HFF-Myc (cell line): ENCODE results near the gene NPFFR1.

ENCODE experiments used
- DNase-seq: peaks from one replicate; pipeline ENCODE4 v3.0.0-alpha.2; 2011; ENCODE audit warnings: low read depth; ENCODE audit errors: extremely low read depth
- H3K4me3 ChIP-seq: replicated peaks from 2 replicates; pipeline ENCODE4 v1.5.1; 2011; ENCODE audit warnings: low read depth, mild to moderate bottlenecking, control low read depth, low read length
- CTCF ChIP-seq: IDR thresholded peaks from 2 replicates; pipeline ENCODE4 v1.5.1; 2012; ENCODE audit warnings: mild to moderate bottlenecking, low read depth, low read length, control low read depth; ENCODE audit errors: missing control alignments

The NPFFR1 gene

DNA sequence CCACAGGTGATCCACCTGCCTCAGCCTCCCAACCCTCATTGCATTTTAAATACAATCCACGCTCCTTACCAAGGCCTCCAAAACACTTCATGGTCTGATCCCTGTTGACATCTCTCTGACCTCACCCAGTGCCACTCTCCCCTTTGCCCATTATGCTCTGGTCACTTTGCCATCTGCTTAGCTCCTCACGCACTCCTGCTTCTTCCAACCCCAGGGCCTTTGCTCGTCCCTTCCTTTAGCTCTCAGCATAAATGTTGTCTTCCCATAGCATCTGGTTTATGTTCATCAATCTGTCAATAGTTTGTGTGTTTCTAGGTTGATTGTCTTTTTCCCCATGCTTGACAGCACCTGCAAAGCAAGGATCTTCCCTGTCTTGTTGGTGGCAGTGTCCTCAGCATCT, 14.1 kb downstream of the NPFFR1 start:
- no peak for DNase-seq
- TF ChIP-seq CTCF = no peak
- H3K4me3 ChIP-seq = no peak overlapping the region

DNA sequence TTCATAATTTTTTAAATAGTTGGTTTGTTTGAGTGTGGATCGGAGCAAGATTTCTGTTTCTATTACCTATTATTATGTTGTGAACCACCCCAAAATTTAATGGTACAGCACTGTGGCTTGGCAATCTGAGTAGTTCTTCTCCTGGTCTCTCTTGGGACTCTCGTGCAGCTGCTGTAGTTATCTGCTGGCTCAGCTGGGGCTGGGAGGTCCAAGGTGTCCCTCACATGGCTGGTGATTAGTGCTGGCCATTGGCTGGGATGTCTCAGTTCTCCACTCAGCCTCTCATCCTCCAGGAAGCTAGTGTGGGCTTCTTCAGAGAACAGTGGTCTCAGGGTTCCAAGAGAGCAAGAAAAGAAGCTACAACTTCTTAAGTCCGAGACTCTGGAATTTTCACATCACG, 15.4 kb downstream of the NPFFR1 start:
- H3K4me3 ChIP-seq = no peak overlapping the region
- no peak for DNase-seq
- TF ChIP-seq CTCF = no peak

DNA sequence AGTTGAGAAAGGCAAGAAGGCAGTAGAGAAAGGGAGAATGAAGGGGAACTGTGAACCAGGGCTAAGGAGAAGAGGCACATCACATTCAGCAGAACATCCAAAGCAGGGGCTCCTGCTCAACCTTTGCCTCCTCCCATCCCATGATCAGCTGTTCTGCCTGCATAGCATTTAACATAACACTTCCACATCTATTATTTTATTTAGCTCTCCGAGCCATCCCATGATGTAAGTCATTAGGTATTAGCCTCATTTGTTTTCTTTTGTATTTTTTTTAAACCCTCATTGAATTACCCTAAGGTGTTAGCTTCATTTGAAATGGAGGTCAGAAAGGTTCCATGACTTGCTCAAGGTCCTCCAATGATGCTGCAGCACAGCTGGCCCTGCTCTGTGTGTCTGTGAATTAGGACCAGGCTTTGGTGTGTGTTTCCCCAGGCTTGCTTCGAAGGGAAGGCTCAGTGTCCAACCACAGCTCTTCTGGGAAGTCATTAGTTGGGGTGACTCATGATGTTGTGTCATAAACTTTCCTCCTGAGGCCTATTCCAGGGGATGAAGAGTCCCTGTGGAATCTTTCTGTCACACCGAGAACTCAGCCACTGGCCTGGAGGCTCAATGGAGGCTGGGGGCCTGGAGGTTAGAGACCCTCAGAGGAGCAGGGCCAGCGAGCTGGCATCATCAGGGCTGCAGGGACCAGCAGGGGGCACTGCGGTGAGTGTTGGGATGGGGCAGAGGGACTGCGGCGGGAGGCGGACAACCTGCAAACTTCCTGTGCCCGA, 16.5 kb downstream of the NPFFR1 start:
- peak; percentile 94 for DNase-seq
- TF ChIP-seq CTCF = peak; percentile 37
- H3K4me3 ChIP-seq = no peak overlapping the region

GRCh38 chr10:70266701-70267100, 17.1 kb downstream of the NPFFR1 start:
- no peak for DNase-seq
- H3K4me3 ChIP-seq = no peak overlapping the region
- TF ChIP-seq CTCF = no peak

GRCh38 chr10:70266056-70266455, 17.7 kb downstream of the NPFFR1 start:
- TF ChIP-seq CTCF = no peak
- DNase-seq = no peak
- no peak overlapping the region for H3K4me3 ChIP-seq

DNA sequence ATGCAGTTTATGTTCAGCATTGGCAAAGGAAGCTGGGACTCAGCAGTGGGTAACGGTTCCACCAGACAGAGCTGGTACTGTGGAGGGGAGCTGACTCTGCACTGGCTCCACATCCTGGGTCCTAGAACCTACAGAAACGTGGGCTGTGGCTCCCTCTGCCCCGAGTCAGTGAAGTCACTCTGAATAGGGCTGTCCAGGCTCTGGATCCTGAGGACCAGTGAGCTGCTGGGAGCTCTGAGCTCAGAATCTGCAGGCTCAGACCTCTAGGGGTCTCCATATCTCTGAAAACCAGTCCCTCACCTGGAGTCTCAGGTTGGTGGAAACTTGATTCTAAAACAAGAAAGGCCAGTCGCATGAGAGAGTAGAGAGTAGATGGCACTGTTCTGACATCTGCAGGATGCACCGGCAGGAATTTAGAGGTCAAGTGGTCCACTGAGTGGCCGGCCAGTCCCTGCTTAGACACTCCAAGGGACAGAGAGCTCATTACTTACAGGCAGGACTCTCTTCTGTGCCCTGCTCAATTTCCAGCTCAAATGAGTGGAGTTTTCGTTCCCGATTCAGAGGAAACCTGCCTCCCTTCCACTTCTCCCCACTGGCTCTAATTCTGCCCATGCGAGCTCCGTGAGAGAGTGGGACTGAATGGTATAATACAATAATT, 18.6 kb downstream of the NPFFR1 start:
- DNase-seq = no peak
- H3K4me3 ChIP-seq = no peak overlapping the region
- TF ChIP-seq CTCF = peak; percentile 26

DNA sequence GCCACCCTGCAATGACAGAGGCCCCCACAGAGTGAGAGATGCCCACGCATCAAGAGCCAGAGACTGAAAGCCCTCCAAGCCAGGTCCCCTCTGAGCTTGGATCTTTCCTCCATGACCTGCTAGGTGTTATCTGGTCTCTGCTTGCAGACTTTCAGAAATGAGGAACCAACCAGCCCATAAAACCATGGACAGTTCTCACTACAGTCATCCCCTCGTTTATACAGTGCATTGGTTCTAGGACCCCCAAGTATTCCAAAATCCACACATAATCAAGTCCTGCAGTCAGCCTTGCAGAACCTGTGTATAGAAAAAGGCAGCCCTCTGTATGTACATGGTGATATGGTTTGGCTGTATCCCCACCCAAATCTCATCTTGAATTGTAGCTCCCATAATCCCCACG, 23.1 kb downstream of the NPFFR1 start:
- DNase-seq = no peak
- no peak for TF ChIP-seq CTCF
- H3K4me3 ChIP-seq = no peak overlapping the region
